ENCODE data around the gene TERC. TPM values are rescaled to one million over a fixed set of nuclear protein-coding genes. Genes with fewer than 3 reads are reported as not detected.
"Not testable (repeated sequence)": the region's sequence is repeated elsewhere in the genome, so short reads cannot be mapped to it uniquely, and the experiment has no call there.

The TERC gene
- total RNA-seq, 1 experiment from 2014 or later, result 118 TPM

DNA sequence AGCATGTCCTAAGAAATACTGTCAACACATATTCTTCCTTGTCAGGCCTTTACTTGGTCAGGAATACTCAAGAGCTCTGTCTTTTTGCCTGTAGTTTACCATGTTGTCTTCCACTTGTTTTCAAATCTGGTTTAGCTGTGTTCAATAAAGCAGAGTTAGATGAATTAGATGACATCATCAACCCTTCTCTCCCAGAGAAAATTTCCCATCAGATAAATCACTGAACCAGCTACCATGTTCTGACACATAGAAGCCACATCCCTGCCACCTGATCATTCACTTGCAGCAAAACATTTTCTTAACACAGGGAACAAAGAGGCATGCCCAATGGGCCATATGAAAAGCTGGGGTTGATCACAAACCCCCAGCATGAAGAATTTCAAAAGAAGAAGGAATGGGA is 42.1 kb downstream of the TERC start:
- in situ Hi-C loops (cut with HindIII; ENCODE audit: low sequenced_read_pairs), result no loop called here
- no peak for DNase-seq (ENCODE audit: low spot score)

DNA sequence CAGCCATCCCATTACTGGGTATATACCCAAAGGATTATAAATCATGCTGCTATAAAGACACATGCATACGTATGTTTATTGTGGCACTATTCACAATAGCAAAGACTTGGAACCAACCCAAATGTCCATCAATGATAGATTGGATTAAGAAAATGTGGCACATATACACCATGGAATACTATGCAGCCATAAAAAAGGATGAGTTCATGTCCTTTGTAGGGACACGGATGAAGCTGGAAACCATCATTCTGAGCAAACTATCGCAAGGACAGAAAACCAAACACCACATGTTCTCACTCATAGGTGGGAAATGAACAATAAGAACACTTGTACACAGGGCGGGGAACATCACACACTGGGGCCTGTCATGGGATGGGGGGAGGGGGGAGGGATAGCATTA is 46.4 kb downstream of the TERC start:
- not testable (repeated sequence) for DNase-seq (ENCODE audit: low spot score)

More for the DNA sequence above, 46.4 kb downstream of the TERC start:
- in situ Hi-C loops (cut with HindIII; ENCODE audit: low sequenced_read_pairs), result not testable (repeated sequence)

Other genes starting within 250 kb of the TERC start
- 1.4 and 8.0 TPM in 2 replicates for gene MECOM, start 101.3 kb downstream of the TERC start, total RNA-seq (2014; rRNA removed; shearing (Covaris generic))
- gene ACTRT3, start 4.5 kb upstream of the TERC start, total RNA-seq (2014; rRNA removed; shearing (Covaris generic)), result 2.7 and 3.8 TPM in 2 replicates
- gene MYNN, start 8.3 kb upstream of the TERC start, total RNA-seq (2014; rRNA removed; shearing (Covaris generic)), result 23.8 and 25.7 TPM in 2 replicates
- not detected in 2 replicates for gene LRRIQ4, start 47.8 kb upstream of the TERC start, total RNA-seq (2014; rRNA removed; shearing (Covaris generic))
- gene LRRC34, start 47.8 kb upstream of the TERC start, total RNA-seq (2014; rRNA removed; shearing (Covaris generic)), result not detected in 2 replicates
- gene LRRC31, start 104.9 kb upstream of the TERC start, total RNA-seq (2014; rRNA removed; shearing (Covaris generic)), result not detected in 2 replicates
- not detected in 2 replicates for gene SAMD7, start 146.5 kb upstream of the TERC start, total RNA-seq (2014; rRNA removed; shearing (Covaris generic))
- gene SEC62, start 201.7 kb upstream of the TERC start, total RNA-seq (2014; rRNA removed; shearing (Covaris generic)), result 9.5 and 16.4 TPM in 2 replicates

All from G401 (cell line).